Neural progenitor cell (in vitro differentiated cells): ENCODE results near the gene SEPHS1.

Experiments used
- EZH2 ChIP-seq: fragments of 200-600 bp; sonication (generic); IDR thresholded peaks from 2 replicates; pipeline ENCODE4 v1.6.1; 2017; ENCODE audit warnings: antibody characterized with exemption, mild to moderate bottlenecking, moderate library complexity
- TF ChIP-seq, protein P1 (sequence below): fragments of 200-600 bp; sonication (generic); IDR thresholded peaks from 2 replicates; pipeline ENCODE4 v1.5.1; 2017; ENCODE audit warnings: antibody characterized with exemption, mild to moderate bottlenecking

DNA sequence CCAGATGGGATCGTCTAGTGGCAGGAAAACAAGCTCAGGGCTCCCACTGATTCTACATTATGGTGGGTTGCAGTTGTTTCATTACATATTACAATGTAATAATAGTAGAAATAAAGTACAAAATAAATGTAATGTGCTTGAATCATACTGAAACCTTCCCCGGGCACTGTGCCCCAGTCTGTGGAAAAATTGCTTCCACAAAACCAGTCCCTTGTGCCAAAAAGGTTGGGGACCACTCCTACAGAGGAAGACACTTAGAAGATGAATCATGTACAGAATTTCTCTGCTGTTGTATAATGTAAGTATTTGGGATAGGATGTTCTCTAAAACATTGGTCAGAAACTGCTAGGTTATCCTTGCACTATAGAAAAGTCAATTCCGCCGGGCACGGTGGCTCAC, 36.9 kb downstream of the SEPHS1 start:
- no peak for TF ChIP-seq EZH2
- TF ChIP-seq, protein P1, sequence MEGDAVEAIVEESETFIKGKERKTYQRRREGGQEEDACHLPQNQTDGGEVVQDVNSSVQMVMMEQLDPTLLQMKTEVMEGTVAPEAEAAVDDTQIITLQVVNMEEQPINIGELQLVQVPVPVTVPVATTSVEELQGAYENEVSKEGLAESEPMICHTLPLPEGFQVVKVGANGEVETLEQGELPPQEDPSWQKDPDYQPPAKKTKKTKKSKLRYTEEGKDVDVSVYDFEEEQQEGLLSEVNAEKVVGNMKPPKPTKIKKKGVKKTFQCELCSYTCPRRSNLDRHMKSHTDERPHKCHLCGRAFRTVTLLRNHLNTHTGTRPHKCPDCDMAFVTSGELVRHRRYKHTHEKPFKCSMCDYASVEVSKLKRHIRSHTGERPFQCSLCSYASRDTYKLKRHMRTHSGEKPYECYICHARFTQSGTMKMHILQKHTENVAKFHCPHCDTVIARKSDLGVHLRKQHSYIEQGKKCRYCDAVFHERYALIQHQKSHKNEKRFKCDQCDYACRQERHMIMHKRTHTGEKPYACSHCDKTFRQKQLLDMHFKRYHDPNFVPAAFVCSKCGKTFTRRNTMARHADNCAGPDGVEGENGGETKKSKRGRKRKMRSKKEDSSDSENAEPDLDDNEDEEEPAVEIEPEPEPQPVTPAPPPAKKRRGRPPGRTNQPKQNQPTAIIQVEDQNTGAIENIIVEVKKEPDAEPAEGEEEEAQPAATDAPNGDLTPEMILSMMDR: no peak
